Calu3 (cell line): ENCODE data around the gene C8G. TPM values are rescaled to one million over a fixed set of nuclear protein-coding genes. Genes with fewer than 3 reads are reported as not detected.

Experiments
- BruUV-seq: library from RNA; stranded (reverse); fragments of 400-500 nt; replicated peaks from 2 replicates; lab custom pipeline; 2021; lab: Mats Ljungman, UMichigan
- CTCF ChIA-PET: fragments of 300-600 bp; sonication (Branson Sonifier 250); formaldehyde crosslinking; loops from one replicate; lab custom pipeline; 2022; ENCODE audit warnings: antibody characterized with exemption; lab: Charles Lee
- DNase-seq: peaks from one replicate; pipeline ENCODE4 v3.0.0; 2022
- H3K27ac Mint-ChIP-seq: one replicate; pipeline ENCODE4 v1.8.0; 2022; ENCODE audit warnings: mixed read lengths; ENCODE audit not compliant: unreplicated experiment
- H3K27me3 Mint-ChIP-seq: one replicate; pipeline ENCODE4 v1.8.0; 2022; ENCODE audit warnings: mixed read lengths; ENCODE audit not compliant: unreplicated experiment
- H3K36me3 Mint-ChIP-seq: one replicate; pipeline ENCODE4 v1.8.0; 2022; ENCODE audit warnings: mild to moderate bottlenecking, moderate library complexity, mixed read lengths; ENCODE audit not compliant: insufficient read depth, unreplicated experiment
- H3K4me1 Mint-ChIP-seq: one replicate; pipeline ENCODE4 v1.8.0; 2022; ENCODE audit warnings: mild to moderate bottlenecking, low read depth, mixed read lengths; ENCODE audit not compliant: unreplicated experiment
- H3K4me3 Mint-ChIP-seq: one replicate; pipeline ENCODE4 v1.8.0; 2022; ENCODE audit warnings: mild to moderate bottlenecking, low read depth, moderate library complexity, mixed read lengths; ENCODE audit not compliant: unreplicated experiment
- H3K9me3 Mint-ChIP-seq: one replicate; pipeline ENCODE4 v1.8.0; 2022; ENCODE audit warnings: low read depth, mixed read lengths; ENCODE audit not compliant: unreplicated experiment
- intact Hi-C: fragments of 100-400 bp; cut with micrococcal nuclease; formaldehyde crosslinking; loops from one replicate; pipeline ENCODE4 v1.10.0; 2022; ENCODE audit not compliant: unreplicated experiment
- total RNA-seq: library from RNA; stranded (reverse); gene quantifications from 2 replicates; pipeline ENCODE4 v1.2.3, GENCODE V29; 2022
- TF ChIP-seq, protein P1 (sequence below): fragments of 200-600 bp; IDR thresholded peaks from one replicate; pipeline ENCODE4 v1.8.0; 2022; ENCODE audit warnings: antibody characterized with exemption; ENCODE audit not compliant: unreplicated experiment

C8G gene
- total RNA-seq, 1 experiment from 2014 or later: 3.9 TPM

DNA sequence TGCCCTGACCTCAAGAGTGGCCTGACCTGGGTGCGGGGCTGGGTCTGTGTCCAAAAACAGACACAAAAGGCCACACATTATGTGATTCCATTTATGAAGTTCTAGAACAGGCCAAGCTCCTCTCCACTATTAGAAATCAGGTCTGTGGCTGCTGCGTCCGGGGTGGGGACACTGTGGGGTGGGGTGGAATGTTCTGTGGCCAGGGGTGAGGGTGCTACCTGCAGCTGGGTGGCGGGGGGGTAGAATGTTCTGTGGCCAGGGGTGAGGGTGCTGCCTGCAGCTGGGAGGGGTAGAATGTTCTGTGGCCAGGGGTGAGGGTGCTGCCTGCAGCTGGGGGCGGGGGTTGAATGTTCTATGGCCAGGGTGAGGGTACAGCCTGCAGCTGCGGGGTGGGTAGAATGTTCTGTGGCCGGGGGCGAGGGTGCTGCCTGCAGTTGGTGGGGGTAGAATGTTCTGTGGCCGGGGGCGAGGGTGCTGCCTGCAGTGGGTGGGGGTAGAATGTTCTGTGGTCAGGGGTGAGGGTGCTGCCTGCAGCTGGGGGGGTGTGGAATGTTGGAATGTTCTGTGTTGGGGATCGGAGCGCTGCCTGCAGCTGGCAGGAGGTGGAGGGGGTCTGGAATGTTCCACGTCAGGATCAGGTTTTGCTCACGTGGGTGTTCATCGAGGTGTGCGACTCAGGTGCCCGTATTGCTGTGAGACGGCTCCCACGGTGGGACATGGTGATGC, 15.3 kb downstream of the C8G start:
- intact Hi-C loops: no loop called here
- no peaks in the 10 kb centered on the region for H3K4me1 Mint-ChIP-seq
- no peak overlapping the region for H3K4me3 Mint-ChIP-seq
- CTCF ChIA-PET: no interaction called here
- no TSS peak for BruUV-seq
- TF ChIP-seq, protein P1, sequence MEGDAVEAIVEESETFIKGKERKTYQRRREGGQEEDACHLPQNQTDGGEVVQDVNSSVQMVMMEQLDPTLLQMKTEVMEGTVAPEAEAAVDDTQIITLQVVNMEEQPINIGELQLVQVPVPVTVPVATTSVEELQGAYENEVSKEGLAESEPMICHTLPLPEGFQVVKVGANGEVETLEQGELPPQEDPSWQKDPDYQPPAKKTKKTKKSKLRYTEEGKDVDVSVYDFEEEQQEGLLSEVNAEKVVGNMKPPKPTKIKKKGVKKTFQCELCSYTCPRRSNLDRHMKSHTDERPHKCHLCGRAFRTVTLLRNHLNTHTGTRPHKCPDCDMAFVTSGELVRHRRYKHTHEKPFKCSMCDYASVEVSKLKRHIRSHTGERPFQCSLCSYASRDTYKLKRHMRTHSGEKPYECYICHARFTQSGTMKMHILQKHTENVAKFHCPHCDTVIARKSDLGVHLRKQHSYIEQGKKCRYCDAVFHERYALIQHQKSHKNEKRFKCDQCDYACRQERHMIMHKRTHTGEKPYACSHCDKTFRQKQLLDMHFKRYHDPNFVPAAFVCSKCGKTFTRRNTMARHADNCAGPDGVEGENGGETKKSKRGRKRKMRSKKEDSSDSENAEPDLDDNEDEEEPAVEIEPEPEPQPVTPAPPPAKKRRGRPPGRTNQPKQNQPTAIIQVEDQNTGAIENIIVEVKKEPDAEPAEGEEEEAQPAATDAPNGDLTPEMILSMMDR: no peak
- no peaks in the 10 kb centered on the region for H3K9me3 Mint-ChIP-seq
- peaks cover 3% of the 10 kb centered on the region for H3K36me3 Mint-ChIP-seq
- no peaks in the 10 kb centered on the region for H3K27me3 Mint-ChIP-seq
- no peak overlapping the region for H3K27ac Mint-ChIP-seq
- DNase-seq: no peak

DNA sequence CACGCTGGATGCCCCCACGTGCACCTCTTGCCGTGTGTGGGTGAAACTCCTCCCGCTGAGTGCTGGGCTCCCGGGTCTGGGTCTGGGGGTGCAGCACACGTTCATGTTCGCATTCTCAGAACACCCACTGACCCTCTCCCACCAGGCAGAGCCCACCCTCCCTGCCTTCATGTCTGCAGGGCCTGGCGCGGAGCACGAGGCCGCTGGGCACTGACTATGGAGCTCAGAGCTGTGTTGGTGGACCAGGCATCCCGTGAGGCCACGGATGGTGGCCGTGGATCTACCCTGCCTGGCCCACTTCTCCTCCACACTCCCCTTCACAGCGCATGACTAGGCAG, 15.9 kb downstream of the C8G start:
- no peaks in the 10 kb centered on the region for H3K4me1 Mint-ChIP-seq
- intact Hi-C loops: no loop called here
- CTCF ChIA-PET: no interaction called here

DNA sequence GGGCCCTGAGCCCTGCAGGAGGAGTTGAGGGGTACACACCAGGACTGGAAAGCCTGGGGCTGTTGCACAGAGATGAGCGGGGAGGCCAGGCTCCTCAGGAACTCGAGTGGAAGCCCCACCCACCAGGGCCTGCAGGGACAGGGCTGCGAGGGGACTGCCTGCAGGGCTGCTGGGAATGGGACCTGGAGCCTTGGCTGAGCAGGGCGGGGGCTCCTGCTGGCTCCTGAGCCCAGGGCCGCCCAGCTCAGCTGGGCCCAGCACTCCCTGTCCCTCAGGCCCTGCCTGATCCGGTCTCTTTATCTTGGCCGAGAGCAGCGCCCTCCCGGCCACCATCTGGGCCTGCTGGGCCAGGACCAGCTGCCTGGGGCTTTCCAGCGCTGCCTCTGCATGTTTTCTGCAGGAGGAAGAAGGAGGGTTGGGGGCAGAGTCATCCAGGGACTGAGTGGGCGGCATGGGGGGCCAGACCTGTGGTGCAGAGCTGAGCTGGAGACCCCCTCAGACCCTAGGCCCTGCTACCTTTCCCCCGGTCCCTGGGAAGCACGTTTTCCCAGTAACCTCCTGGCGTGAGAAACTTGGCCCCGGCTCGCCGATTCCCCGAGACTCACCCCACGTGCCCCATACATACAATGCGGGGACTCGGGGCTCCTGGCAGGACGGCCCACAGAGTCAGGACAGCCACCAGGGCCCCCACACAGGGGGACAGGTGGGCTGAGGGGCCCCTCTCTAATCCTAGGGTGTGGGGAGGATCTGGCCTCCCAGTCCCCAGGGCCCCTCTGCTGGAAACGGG, 16.4 kb downstream of the C8G start:
- Mint-ChIP-seq H3K27me3 (no peaks in the 10 kb centered on the region), H3K4me3 (no peak overlapping the region), H3K27ac (no peak overlapping the region), H3K36me3 (peaks cover 11% of the 10 kb centered on the region), H3K4me1 (no peaks in the 10 kb centered on the region), H3K9me3 (no peaks in the 10 kb centered on the region)
- TF ChIP-seq, protein P1: no peak
- DNase-seq: no peak
- BruUV-seq: no TSS peak
- intact Hi-C loops: no loop called here
- CTCF ChIA-PET: no interaction called here

More for the DNA sequence above, 15.9 kb downstream of the C8G start:
- no TSS peak for BruUV-seq
- H3K9me3 Mint-ChIP-seq: no peaks in the 10 kb centered on the region
- no peaks in the 10 kb centered on the region for H3K27me3 Mint-ChIP-seq
- H3K4me3 Mint-ChIP-seq: no peak overlapping the region
- H3K36me3 Mint-ChIP-seq: peaks cover 7% of the 10 kb centered on the region
- TF ChIP-seq, protein P1: no peak
- no peak for DNase-seq
- no peak overlapping the region for H3K27ac Mint-ChIP-seq

DNA sequence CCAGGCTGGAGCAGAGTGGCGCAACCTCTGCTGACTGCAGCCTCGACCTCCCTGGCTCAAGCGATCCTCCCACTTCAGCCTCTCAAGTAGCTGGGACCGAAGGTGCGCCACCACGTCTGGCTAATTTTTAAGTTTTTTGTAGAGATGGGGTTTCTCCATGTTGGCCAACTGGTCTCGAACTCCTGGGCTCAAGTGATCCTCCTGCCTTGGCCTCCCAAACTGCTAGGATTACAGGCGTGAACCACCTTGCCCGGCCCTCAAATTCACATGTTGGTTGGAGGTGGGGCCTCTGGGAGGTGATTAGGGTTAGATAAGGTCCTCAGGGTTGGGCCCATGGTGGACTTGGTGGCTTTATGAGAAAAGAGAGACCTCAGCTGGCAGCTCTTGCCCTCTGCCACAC, 17.1 kb downstream of the C8G start:
- CTCF ChIA-PET: no interaction called here
- intact Hi-C loops: no loop called here
- H3K27me3 Mint-ChIP-seq: no peaks in the 10 kb centered on the region
- peaks cover 11% of the 10 kb centered on the region for H3K36me3 Mint-ChIP-seq
- H3K4me3 Mint-ChIP-seq: no peak overlapping the region
- no peak for DNase-seq
- no TSS peak for BruUV-seq
- no peak overlapping the region for H3K27ac Mint-ChIP-seq
- H3K4me1 Mint-ChIP-seq: no peaks in the 10 kb centered on the region
- no peaks in the 10 kb centered on the region for H3K9me3 Mint-ChIP-seq
- TF ChIP-seq, protein P1: no peak
